DMS53 treated with DMSO at 0.1 percent for 48 hours (cell line): ENCODE data around the gene SNX7.

Source experiments
- DNase-seq: peaks from one replicate; lab custom pipeline; 2025; ENCODE audit not compliant: unreplicated experiment; lab: John Stamatoyannopoulos, UW

The SNX7 gene, protein sequence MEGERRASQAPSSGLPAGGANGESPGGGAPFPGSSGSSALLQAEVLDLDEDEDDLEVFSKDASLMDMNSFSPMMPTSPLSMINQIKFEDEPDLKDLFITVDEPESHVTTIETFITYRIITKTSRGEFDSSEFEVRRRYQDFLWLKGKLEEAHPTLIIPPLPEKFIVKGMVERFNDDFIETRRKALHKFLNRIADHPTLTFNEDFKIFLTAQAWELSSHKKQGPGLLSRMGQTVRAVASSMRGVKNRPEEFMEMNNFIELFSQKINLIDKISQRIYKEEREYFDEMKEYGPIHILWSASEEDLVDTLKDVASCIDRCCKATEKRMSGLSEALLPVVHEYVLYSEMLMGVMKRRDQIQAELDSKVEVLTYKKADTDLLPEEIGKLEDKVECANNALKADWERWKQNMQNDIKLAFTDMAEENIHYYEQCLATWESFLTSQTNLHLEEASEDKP

DNA sequence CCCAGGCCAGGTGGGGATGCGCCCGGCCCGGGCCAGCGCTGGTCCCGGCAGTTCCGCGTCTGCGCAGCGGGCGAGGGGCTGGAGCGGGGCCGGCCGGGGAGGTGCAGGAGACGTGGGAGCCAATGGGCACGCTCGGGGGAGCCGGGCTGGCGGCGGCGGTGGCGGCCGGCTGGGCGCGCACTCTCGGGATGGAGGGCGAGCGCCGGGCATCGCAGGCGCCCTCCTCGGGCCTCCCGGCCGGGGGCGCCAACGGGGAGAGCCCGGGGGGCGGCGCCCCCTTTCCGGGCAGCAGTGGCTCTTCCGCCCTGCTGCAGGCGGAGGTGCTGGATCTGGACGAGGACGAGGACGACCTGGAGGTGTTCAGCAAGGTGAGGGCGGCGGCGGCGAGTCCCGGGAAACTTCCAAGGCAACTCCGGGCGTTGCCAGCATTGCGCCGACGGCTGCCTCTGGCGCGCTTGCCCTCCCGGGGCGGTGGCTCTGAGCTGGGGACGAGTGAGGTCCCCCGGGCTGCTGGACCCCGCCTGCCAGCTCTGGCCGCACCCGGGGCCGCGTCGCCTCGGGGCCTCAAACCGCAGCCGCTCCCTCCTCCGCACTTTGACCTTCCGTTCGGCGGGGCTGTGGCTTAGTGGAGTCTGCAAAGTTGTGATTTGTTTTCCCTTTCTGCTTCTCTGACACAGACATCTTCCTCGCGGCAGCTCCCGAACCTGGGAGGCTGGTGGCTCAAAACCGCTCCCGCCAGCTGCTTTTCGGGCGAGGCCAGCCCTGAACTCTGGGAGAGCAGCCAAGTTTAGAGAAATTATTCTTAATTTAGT lies at the start of gene SNX7:
Gene SNX7 (plus strand): TSS at position 178 of the 812 bp plus-strand sequence. CDS start 11 bp downstream, at position 189.
- peak; percentile 80 for DNase-seq

DNA sequence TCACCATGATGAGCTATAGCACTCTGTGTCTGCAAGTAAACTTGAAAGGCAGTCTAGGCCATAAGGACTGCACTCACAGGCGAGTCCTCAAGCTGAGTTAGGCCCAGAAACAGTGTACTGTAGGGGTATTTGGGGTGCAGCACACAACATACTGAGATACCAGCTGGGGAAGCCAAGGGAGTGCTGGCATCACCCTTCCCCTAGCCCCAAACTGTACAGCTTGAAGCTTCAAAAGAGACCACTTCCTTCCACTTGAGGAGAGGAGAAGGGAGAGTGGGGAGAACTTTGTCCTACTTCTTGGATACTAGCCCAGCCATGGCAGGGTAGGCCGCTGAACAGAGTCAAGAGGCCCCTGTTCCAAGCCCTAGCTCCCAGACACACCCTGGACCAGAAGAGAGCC lies 24.2 kb upstream of the SNX7 start:
- no peak for DNase-seq

DNA sequence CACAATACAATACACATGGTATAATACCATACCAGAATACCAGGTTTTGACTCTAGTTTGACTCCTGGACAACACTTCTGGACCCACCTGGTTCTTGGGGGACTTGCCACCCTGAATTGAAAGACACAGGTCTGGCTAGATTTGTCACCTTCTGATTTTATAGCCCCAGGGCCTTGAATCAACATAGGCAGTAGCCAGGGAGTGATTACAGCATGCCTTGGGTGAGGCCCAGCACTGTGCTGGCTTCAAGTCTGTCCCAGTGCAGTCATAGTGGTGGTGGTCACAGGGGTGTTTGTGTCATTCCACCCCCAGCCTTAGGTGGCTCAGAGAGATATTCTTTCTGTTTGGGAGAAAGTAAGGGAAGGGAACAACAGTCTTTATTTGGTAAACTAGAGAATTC lies 23.3 kb upstream of the SNX7 start:
- DNase-seq = no peak

DNA sequence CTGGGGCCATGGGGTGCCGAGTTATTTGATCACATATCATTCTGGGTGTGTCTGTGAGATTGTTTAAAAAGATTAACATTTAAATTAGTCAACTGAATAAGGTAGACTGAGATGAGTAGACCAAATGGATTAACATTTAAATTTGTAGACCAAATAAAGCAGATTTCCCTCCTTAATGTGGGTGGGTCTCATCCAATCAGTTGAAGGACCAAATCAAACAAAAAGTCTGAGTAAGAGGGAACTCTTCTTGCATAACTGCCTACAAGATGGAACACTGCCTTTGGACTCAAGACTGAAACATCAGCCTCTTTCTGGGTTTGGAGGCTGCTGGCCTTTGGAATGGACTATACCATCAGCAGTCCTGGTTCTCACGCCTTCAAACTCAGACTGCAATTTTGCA lies 17.0 kb upstream of the SNX7 start:
- DNase-seq = no peak

DNA sequence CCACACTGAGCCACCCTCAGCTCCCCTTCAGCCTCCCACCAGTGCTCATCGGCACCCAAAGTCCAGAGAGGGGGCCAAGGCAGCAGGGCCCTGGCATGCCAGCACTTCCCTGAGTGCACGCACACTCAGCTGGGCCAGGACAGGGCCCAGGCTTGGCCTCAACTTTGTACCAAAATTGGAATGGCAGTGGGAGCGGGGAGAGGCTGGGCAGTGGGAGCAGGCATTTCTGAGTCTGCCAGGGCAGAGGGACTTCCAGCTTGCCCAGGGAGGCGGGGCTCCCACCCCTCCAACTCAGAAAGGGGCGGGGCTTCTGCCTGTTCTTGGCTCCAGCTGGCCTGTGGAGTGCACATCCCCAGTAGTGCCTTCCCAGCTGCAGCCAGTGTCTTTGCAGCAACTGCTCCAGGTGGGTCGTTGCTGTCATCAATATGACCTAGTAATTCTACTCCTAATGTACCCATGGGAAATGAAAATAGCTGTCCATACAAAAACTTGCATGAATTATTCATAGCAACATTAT lies 10.3 kb upstream of the SNX7 start:
- DNase-seq = no peak

DNA sequence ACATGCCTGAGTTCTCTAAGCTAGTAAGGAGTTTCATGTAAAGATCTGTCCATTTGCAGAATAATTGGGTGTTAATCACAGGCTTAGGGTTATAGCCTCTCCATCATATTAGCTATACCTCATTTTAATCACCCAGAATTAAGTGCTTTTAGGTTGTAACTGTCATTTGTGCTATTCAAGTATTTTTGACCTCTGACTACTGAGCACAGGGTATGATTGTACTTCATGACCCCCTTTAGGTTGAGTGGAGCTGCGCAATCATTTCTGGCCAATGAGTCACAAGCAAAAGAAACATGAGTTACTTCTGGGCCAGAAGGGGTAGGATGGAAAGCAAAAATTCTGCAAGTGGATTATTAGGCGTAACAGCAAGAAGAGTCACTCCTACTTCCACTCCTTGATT lies 8.4 kb upstream of the SNX7 start:
- no peak for DNase-seq

DNA sequence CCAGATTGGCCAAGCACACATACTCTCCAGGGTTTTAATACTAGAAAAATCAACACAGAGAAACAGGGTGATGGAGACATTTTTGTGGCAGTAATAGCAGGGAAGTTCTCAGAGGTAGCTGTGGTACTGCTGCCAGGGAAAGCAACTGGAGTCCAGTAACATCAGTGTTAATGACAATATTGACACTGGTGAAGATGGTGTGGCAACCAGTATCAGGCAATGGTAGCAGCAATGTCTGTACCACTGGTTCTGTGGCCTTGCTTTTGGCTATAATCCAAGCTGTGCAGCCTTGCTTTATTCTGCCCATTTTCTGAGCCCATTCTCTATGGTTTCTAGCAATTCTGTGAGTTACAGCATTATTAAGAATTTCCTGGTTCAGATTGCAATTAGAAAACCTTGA lies 1.6 kb upstream of the SNX7 start:
- DNase-seq = peak; percentile 45

DNA sequence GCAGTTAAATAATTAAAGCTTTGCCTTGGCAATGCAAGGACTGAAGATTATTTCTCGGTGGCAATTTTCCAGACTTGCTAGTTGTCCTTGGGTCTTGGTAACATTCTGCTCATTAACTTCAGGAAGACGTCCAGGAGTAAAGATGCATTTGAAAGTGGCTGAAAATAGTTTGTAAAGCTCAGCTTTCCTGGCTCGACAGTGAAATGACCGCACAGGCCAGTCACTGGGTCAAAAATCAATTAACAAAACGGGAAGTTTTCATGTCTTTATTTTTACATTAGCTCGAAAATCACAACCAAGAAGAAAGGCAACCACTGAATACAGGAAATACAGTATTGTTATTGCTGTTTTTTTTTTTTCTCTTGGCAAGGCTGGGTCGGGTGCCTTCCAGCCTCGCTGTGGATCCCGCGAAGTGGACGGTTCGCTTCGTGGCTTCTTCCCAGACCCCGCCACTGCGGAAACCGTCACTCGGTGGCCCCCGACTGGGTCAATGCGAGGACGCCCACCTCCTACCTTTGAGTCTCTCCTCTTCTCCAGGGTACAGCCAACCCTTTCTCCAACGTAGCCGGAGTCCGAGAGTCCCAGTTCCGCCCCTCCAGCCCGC lies 479 bp upstream of the SNX7 start:
- DNase-seq = peak; percentile 46

DNA sequence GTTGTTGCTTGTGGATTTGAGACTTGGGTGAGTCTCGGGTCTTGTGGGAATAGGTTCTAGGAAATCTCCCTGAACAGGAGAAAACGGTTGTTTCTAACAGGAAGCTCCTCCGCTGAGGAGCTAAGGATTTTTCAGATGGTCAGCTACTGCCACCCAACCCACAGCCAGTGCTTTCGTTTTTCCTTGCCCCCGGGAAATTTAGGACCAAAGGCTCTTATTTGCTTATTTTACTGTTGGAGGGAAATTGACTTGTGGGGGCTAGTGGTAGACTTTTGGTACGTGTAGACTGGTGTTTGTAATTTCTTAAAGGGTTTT lies 792 bp downstream of the SNX7 start:
- peak; percentile 59 for DNase-seq

DNA sequence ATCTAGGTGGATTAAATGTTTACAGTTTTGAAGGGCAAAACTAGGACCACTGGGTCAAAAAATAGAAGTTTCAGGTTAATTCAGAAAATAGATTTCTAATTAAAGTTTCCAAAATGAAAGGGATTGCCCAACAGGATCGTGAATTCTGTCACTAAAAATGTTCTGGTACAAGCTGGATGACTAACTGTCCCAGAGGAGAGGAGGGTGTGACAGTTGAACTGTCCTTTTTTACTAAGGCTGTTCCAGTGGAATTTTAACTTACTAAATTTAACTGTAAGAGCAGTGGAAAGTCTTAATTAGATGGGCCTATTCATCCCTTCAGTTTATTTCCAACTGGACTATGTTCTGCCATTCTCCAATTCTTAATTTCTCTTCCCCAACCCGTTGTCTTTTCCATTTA lies 7.2 kb downstream of the SNX7 start:
- no peak for DNase-seq

DNA sequence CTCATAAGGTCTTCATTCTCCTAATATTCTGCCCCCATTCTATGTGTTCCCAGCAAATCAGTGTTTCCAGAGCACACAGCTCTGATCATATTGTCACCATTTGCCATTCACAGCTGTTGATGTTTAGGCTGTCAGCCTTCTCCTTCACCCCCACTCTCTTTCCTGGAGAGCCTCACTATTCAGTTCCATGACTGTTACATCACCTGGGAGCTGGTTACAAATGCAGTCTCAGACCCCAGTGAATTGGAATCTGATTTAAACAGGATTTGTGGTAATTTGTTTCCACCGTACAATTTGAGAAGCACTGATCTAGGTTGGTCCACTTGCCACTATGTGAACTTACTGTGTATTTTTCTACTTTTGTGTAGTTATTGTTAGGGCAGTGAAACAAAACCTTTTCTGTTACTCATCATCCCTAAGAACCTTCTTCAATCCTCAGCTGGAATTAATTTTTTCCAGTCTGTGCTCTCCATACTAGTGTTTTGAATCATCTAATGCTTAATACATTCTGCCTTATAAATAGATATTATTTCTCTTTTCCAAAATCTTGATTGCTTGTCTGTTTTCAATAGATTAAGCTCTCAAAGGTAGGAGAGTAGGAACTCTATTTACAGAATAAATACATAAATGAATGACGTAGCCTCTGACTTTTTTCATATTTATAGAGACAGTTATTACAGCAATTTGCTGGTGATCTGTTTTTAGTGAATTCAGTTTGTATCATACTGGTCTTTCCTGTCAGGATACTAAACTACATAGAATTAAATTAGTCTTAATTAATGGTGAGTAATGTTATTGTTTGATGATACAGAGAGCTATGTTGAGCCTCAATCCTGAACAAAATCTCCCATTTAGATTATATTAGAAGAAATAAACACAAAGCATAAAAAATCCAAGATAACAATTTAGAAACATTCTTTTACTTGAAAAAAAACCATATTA lies 8.1 kb downstream of the SNX7 start:
- no peak for DNase-seq

DNA sequence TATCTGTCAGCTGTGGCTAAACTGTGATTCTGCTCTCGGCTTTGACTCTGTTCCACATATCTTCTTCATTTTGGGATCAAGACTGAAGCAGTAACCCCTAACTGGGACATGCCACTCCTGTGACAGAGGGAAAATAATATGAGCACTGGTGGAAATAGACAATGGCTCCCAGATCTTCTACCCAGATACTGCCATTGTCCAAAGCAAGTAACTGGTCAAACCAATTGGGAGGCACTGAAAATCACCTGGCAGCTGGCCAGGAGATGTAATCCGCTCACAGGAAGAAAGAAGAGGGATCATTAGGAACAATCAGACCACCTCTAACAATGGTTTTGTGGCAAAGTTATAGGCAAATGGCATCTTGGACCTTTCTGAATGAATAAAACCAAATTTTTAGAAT lies 10.7 kb downstream of the SNX7 start:
- DNase-seq = no peak

DNA sequence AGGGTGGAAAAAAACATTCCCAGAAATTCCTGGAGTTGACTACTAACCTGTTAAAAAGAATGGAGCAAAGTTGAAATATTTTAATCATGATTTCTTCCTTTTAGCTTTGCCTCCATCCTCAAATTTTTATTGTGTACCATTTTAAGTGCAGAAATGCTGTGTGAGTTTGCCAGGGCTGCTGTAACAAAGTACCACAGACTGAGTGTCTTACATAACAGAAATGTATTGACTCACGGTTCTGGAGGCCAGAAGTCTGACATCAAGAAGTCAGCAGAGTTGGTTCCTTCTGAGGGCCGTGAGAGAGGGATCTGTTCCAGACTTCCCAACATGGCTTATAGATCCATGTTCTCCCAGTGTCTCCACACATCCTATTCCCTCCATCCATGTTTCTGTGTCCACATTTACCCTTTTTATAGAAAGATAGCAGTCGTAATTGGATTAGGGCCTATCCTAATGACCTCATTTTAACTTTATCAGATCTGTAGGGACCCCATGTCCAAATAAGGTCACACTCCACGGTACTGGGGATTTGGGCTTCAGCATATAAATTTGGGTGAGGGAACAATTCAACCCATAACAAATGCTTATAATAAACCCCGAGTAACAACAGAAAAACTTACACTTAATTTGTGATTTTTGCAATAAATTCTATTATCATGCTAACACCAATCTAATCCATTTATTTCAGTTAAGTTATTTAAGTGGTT lies 12.7 kb downstream of the SNX7 start:
- DNase-seq = no peak

DNA sequence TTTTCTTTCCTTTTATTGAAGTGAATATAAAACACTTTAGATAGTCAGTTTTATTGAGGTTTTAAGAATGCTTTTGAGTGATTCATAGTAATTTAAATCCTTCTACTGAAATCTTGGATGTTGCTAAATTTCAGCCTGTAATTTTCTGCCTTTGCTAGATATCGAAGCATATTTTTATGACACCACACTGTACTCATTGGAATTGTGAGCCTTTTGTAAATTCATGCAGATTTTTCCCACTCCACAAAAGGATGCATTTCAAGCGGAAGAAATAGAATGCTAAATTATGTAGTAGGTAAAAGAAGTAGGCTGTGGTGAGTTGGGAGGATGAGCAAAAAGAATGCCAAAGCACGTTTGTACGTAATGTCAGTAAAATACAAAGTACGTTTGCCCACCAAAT lies 13.8 kb downstream of the SNX7 start:
- DNase-seq = no peak

DNA sequence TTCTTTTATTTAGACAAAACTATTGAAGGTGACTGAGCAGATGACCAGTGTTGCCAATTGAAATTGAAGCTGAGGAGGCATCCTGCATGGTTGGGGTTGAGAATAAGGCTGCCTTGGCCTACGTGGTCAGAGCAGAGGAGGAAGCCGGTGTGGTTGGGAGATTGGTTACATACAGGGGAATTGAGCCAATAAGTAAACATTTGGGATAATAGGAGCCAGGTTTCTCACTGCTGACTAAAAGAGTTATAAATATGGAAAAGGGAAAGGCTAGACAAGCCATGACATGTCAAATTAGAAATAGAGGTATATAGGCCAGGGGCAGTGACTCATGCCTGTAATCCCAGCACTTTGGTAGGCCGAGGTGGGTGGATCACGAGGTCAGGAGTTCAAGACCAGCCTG lies 15.8 kb downstream of the SNX7 start:
- peak; percentile 46 for DNase-seq

DNA sequence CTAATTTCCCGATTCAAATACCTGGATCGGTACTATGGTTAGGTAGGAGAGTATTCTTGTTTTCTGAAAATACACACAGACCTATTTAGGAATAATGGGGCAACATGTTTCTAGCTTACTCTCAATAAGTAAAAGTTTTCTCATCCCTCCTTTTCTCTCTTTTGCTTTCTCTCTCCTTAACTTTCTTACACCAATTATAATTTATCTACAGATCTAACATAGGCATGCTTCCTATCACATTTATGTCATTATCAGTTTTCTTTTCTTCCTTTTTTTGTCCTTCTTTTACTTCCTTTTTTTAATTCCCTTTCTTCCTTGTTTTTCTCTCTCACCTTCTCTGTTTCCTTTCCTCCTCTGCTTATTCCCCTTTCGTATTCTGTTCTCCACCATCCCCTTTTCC lies 20.3 kb downstream of the SNX7 start:
- no peak for DNase-seq

DNA sequence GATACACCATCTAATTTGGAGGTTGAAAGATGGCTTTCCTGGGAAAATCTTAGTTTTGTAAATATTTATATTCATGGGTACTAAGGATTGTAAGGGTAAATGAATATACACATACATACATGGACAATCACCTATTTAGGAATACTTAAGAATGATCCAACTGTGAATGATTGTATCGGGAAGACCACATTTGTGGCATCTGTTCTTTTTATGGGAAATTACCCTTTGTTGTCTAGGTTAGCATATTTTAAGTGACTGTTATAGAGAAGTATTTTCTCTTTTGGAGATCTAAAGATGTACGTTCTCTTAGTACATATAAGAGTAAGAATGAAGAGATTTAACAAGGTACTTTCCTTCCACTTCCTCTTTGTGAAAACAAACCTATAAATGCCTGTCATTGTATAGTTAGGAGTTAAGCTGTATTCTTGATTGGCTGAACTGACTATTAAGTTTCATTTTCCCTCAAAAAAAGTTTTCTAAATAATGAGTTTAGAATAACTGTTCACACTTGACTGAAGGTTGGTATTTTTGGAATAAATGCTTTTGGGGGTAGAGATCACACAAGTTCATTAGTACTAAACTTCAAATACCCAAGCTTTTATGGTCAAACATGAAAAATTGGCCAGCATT lies 26.7 kb downstream of the SNX7 start:
- no peak for DNase-seq

DNA sequence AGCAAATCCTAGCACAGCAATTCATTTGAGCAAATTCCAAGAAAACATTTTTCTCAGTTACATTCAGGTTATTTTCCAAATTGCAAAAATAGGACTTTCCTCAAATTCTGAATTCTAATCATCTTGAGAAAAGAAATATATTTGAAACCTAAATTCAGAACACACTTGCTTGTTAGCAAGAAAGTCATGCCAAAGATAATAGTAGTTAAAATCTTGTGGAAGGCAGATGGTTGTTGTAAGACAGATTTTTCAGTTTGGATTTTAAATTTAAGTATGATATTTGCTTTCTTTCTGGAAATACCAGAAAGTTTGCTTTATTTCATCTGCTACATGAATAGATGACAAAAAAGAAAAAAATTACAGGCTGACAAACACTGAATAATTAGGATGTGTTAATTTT lies 29.1 kb downstream of the SNX7 start:
- no peak for DNase-seq

DNA sequence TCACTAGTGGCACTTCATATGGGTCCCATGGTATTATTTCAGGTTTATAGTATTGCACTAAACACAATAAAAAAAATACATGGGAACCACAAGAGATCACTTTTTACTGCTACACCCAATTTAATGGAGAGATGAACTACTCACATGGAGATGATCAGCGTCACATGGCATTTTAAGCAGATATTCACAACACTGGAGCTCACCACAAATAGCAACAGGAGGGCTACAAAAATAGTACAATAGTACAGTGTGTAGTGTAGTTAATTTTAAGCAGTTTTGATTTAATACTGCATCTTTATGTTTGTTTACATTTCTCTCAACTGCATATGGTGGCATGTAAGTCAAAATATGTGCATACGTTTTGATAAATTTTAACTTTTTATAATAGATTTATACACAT lies 31.0 kb downstream of the SNX7 start:
- no peak for DNase-seq

DNA sequence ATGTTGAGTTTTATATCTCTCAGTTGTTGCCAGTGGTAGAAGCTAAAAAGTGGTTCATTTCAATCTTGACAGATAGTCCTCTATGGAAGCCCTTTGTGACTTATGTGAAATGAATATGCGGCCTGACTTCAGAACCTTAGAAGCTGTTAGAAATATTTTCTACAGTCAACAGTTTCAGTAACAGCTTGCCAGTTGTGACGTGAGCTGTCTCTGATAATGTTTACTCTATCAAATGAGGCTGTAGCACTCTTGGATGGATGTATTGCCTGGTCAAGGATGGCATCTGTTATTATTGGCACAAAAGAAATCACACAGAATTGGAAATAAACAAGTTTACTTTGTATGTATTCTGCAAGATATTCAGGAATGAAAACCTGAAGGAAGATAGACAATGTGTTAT lies 31.9 kb downstream of the SNX7 start:
- peak; percentile 92 for DNase-seq
